GM12891 (cell line): Measurements from ENCODE around the gene SMIM44.

Experiments
- PAX5 ChIP-seq: IDR thresholded peaks from 2 replicates; pipeline ENCODE4 v1.6.1; 2011; ENCODE audit warnings: low read length, moderate library complexity, mild to moderate bottlenecking; ENCODE audit not compliant: insufficient read depth, severe bottlenecking
- POLR2A ChIP-seq: IDR thresholded peaks from 2 replicates; pipeline ENCODE4 v1.6.1; 2011; ENCODE audit warnings: low read depth, low read length, control low read depth
- POLR2AphosphoS5 ChIP-seq: IDR thresholded peaks from 2 replicates; pipeline ENCODE4 v1.6.1; 2011; ENCODE audit warnings: low read depth, low read length, control low read depth
- SPI1 ChIP-seq: IDR thresholded peaks from 2 replicates; pipeline ENCODE4 v1.6.1; 2011; ENCODE audit warnings: low read depth, low read length, control low read depth
- TAF1 ChIP-seq: IDR thresholded peaks from 2 replicates; pipeline ENCODE4 v1.6.1; 2011; ENCODE audit warnings: low read depth, low read length, control low read depth

GRCh38 chr19:3468211-3468610 is 15.0 kb downstream of the SMIM44 start:
- no peak for TF ChIP-seq POLR2A
- TF ChIP-seq PAX5, result no peak
- no peak for TF ChIP-seq POLR2AphosphoS5
- no peak for TF ChIP-seq TAF1
- no peak for TF ChIP-seq SPI1
